Stimulated activated CD8-positive, alpha-beta memory T cell treated with anti-CD3 and anti-CD28 coated beads, Interleukin-15, amount 100 ng/mL, for 4 hours (primary cell): ENCODE measurements around the gene HERC4.

Experiments used
- DNase-seq, 2 donors: peaks; one replicate each; pipeline ENCODE4 v3.0.0-alpha.2; 2020; ENCODE audit warnings: low read depth in 2 of 2

Gene HERC4, protein sequence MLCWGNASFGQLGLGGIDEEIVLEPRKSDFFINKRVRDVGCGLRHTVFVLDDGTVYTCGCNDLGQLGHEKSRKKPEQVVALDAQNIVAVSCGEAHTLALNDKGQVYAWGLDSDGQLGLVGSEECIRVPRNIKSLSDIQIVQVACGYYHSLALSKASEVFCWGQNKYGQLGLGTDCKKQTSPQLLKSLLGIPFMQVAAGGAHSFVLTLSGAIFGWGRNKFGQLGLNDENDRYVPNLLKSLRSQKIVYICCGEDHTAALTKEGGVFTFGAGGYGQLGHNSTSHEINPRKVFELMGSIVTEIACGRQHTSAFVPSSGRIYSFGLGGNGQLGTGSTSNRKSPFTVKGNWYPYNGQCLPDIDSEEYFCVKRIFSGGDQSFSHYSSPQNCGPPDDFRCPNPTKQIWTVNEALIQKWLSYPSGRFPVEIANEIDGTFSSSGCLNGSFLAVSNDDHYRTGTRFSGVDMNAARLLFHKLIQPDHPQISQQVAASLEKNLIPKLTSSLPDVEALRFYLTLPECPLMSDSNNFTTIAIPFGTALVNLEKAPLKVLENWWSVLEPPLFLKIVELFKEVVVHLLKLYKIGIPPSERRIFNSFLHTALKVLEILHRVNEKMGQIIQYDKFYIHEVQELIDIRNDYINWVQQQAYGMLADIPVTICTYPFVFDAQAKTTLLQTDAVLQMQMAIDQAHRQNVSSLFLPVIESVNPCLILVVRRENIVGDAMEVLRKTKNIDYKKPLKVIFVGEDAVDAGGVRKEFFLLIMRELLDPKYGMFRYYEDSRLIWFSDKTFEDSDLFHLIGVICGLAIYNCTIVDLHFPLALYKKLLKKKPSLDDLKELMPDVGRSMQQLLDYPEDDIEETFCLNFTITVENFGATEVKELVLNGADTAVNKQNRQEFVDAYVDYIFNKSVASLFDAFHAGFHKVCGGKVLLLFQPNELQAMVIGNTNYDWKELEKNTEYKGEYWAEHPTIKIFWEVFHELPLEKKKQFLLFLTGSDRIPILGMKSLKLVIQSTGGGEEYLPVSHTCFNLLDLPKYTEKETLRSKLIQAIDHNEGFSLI

DNA sequence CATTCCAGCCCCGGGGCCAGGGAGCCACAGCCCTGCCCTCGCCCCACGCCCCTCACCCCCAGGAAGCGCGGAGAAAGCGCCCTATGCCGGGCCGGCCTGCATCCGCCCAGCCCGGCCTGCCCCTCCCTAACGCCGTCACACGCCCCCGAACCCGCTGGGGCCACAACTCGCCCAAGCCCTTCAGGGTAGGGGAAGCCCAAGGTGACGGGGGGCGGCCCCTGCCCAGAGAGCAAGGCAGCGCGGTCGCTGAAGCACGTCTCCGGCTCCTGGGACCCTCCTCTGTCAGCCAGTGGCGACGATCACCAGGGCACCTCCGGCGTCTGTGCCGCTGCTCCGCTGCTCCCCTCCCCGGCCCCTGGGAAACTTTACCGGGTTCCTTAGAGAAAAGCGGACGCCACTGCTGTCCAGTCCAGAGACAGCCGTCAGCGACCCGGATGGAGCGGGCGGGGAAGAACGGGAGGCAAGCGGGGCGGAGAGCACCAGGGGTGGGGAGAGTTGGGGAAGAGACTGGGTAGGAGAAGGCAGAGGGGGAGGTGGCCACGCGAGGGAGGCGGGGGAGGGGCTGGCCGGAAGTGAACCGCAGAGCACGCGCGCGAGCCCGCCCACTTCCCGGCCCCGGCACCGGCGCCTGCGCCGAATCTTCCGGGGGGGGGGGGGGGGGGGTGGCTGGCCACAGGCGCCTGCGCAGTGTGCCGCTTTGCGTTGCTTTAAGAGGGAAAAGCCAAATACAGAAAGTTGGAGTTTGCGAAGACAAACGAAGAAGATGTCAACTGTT lies at the start of gene HERC4:
HERC4 (minus strand) TSS at position 509 of the 775 bp plus-strand sequence. CDS start 2,175 bp downstream, outside the sequence.
- peak; percentile 80 to 81 for DNase-seq

- no peak for DNase-seq
Measured at GRCh38 chr10:68124718-68125117, 49.6 kb upstream of the HERC4 start.

DNA sequence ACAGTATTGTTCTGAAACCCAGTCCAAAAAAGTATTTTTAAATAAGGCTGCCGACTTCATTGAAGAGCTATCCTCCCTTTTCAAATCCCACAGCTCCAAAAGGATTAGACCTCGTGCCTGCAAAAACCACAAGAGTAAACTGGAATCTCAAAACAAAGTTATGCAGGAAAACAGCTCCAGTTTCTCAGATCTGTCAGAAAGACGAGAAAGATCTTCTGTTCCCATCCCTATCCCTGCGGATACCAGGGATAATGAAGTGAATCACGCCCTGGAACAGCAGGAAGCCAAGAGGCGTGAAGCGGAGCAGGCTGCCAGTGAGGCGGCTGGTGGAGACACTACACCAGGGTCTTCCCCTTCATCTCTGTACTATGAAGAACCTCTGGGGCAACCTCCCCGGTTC lies 46.8 kb upstream of the HERC4 start:
- no peak for DNase-seq

- no peak for DNase-seq
Measured at GRCh38 chr10:68121020-68121743, 46.1 kb upstream of the HERC4 start.

- no peak for DNase-seq
Measured at GRCh38 chr10:68118657-68119056, 43.6 kb upstream of the HERC4 start.

- no peak for DNase-seq
Measured at GRCh38 chr10:68112837-68113236, 37.8 kb upstream of the HERC4 start.

- DNase-seq = no peak
Measured at GRCh38 chr10:68111584-68111983, 36.5 kb upstream of the HERC4 start.

DNA sequence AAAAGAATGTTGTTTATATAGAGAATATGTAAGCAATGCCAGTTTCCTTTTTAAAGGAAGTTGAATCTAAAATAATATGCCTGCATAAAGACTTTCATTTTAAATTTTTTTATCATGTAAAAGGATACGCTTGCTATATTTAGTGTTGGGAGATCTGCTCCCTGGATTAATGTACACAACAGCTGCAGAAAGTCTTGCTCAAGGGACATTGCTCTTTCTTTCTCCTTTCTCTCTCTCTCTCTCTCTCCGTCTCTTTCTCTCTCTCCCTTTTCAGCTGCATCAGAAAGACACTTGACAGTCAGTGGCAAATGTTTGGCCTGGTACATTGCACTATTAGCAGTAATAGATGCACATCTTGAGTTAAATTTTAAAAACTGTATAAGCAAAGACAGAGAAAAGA lies 34.9 kb upstream of the HERC4 start:
- DNase-seq = no peak

- DNase-seq = no peak
Measured at GRCh38 chr10:68109331-68109730, 34.2 kb upstream of the HERC4 start, which contains the start of gene MYPN. TSS of gene MYPN (plus strand) at chr10:68109488. CDS start at chr10:68121439, 11,951 bp downstream.

DNA sequence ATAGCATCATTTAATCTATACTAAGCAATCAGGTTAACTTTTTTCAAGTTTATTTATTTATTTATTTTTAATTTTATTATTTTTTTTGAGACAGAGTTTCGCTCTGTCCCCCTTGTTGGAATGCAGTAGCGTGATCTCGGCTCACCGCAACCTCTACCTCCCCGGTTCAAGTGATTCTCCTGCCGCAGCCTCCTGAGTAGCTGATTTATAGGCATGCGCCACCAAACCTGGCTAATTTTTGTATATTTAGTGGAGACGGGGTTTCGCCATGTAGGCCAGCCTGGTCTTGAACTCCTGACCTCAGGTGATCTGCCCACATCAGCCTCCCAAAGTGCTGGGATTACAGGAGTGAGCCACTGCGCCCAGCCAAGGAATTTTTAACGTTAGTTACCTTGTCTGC lies 33.6 kb upstream of the HERC4 start:
- no peak for DNase-seq

DNA sequence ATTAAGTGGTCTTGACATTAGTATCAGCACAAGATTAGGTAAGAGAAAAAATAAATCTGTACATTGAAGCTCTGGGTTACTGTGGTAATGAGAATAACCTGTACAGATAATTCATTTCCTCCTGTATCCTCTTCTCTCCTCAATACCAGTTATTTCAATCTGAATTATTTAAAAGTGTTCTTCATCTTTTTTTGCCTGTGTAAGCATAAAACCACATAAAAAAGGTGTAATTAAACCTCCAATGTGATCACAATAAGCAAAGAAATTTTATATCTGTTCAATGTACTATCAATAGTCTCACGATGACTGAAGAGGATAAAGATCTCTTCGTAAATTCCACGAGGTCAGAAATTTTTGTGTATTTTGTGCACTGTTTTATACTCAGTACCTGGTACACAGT lies 33.0 kb upstream of the HERC4 start:
- DNase-seq = no peak

DNA sequence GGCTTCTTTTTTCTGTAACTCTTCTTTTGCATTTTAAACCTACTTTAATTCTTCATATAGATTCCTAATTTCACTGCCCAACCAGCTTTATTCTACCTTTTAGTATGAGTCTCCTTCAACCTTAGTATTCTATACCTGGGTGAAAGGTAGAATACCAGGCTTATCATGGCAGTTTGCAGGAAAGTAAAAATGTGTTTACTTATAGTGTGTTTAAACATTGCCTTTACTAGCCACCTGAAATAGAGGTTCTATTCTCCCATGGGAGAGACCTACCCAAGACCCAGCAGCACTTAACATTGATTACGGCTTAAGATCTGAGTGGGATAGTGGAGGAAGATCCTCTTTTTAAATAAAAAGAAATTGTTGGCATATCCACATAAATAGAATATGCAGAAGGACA lies 32.6 kb upstream of the HERC4 start:
- DNase-seq = no peak

- no peak for DNase-seq
Measured at GRCh38 chr10:68106656-68107055, 31.6 kb upstream of the HERC4 start.

DNA sequence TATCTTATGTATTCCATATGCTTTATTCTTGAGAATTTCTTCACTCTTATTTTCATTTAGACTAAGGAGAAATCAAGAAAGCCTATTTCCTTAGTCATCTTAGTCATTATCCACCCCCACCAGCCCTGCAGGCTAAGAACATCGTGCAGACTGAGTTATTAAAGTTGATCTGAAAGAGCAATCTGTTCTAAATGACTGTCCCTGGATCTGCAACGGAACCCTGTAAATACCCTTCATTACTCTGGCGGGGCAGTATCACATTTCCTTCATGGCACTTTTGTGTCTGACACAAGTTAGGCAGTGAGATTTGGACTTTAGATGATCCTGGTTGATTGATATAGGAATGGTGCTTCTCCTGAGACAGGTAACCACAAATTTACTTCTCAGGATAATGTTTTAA lies 30.7 kb upstream of the HERC4 start:
- no peak for DNase-seq

DNA sequence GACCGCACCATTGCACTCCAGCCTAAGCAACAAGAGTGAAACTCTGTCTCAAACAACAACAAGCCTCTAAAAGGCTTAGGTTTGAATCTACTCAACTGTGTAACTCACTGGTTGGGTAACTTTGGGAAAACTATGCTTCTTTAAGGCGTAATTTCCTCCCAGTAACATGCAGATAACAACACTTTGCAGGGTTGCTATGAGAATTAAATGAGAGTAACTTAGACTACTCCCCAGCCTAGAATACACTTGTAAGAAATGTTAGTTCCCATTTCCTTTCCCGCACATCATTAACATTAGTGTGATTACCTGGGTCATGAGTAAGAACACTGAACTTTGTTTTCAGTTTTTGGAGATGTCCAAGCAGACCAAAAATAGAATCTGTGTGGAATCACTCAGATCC lies 28.8 kb upstream of the HERC4 start:
- DNase-seq = no peak

DNA sequence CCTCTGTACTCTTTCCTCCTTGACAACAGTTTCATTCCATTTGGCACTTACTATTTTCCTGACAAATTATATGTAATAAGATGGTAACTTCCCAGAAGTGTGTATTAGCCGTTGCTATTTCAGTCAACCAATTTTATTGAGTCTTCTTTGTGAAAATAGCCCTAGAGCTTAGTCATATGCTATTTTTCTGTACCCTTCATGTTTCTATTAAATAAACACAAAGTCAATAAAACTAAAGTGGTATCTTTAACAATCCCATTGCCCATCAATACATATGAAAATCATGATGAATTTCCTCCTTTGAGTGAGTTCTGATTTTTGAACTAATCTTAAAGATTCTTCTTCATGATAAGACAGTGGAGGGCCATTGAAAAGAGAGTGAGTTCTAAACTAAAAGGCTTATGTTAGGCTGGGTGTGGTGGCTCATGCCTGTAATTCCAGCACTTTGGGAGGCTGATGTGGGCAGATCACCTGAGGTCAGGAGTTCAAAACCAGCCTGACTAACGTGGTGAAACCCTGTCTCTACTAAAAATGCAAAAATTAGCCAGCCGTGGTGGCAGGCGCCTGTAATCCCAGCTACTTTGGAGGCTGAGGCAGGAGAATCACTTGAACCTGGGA lies 28.3 kb upstream of the HERC4 start:
- DNase-seq = no peak

DNA sequence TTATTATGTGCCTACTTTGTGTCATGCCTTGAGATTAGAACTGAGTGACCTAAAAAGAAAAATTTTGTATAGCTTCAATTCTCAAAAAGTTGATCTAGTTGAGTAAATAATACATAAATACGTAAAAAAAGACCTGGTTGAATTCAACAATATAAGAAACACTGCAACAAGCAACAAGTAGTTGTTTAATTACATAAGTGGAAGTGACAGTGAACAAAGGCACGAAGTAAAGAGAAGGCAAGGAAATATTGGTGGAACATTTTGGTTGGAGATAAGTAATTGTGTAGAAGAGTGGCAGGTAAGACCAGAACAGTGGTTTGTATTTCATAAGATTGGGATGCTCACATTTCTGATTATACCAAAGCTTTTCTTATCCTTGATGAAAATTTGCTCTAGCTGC lies 26.0 kb upstream of the HERC4 start:
- DNase-seq = no peak

DNA sequence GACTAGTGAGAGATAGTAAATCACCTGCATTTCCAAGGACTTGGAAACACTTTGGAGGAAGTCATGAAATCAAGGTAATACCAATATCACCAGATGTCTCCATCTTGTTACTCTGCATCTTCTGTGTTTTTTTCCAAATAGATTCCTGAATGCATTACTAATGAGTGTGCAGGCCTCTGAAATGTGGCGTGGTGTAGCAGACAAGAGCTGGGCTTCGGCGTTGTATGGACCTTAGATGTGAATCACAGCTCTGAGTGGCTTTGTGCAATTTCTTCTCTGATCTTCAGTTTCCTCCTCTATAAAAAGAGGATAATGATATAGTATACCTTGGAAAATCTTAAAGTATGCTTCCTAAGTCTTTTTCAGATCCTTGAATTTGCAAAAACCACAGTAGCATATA lies 24.7 kb upstream of the HERC4 start:
- no peak for DNase-seq

GRCh38 chr10:68096913-68097516 lies 21.9 kb upstream of the HERC4 start:
- DNase-seq = no peak

DNA sequence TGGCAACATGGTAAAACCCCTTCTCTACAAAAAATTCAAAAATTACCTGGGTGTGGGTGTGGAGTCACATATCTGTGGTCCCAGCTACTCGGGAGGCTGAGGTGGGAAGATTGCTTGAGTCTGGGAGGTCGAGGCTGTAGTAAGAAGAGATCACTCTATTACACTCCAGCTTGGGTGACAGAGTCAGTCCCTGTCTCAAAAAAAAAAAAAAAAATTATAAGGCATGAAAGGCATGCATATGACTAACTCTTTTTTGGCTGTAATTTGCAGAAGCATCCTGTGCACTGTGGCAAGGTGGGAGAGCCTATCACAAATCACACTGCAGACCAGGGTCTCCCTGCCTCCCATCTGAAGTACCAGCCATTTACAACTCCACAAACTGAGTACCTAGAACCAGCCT lies 20.1 kb upstream of the HERC4 start:
- DNase-seq = no peak
